K562 (cell line): Measurements from ENCODE around the gene CPN2. TPM values are rescaled to one million over a fixed set of nuclear protein-coding genes. Genes with fewer than 3 reads are reported as not detected.

Source experiments
- ATAC-seq: fragments of 200-7000 bp; cut with Tn5 transposase; 3 replicates; pipeline ENCODE4 v1.9.1; 2020; ENCODE audit warnings: moderate library complexity
- BruUV-seq: library from RNA; stranded (reverse); fragments of 400-500 nt; replicated peaks from 2 replicates; lab custom pipeline; 2021; lab: Mats Ljungman, UMichigan
- CTCF ChIA-PET: fragments of 300-600 bp; formaldehyde crosslinking; extraction: SDS; loops from one replicate; lab custom pipeline; 2021; ENCODE audit warnings: low intra/inter-chr PET ratio; lab: Yijun Ruan, JAX
- POLR2A ChIA-PET: fragments of 300-600, 350-650 bp; sonication (Branson Sonifier 250); formaldehyde crosslinking; extraction: SDS; loops from one replicate; lab custom pipeline; 2021; ENCODE audit warnings: antibody characterized with exemption, inconsistent platforms; lab: Yijun Ruan, JAX
- DNase-seq, 4 experiments: peaks; one replicate each; pipeline versions ENCODE4 v3.0.0 to v3.0.0-alpha.2; 2011 to 2018; ENCODE audit warnings: low spot score in 3 of 4, mixed read lengths in 3 of 4; ENCODE audit errors: extremely low read depth in 1 of 4
- FAIRE-seq: peaks from 2 replicates; lab custom pipeline; 2011; peaks lifted over from hg19 to GRCh38; lab: Jason Lieb, UNC
- H2AFZ ChIP-seq: 2 replicates; pipeline ENCODE4 v1.6.0; 2011; ENCODE audit warnings: low read depth, low read length, control low read depth, inconsistent platforms
- H3K27ac ChIP-seq: fragments of 200-600 bp; 3 replicates; pipeline ENCODE4 v1.8.0; 2011; ENCODE audit warnings: low read depth, mild to moderate bottlenecking, control low read depth, inconsistent platforms, low read length, moderate library complexity, mixed read lengths; ENCODE audit errors: extremely low read depth
- H3K27me3 ChIP-seq, 2 experiments: fragments of 300-600 bp in 1 of 2; 2 replicates in 1 of 2; 3 replicates in 1 of 2; pipeline versions ENCODE4 v1.6.0 to v1.8.0; 2011; ENCODE audit warnings: inconsistent platforms in 2 of 2, low read length in 2 of 2, mild to moderate bottlenecking in 1 of 2, mixed read lengths in 1 of 2, moderate library complexity in 1 of 2; ENCODE audit not compliant: control insufficient read depth in 2 of 2, insufficient read depth in 2 of 2
- H3K36me3 ChIP-seq: fragments of 300-600 bp; 3 replicates; pipeline ENCODE4 v1.8.0; 2011; ENCODE audit warnings: mild to moderate bottlenecking, low read length, inconsistent platforms; ENCODE audit not compliant: control insufficient read depth, insufficient read depth
- H3K4me1 ChIP-seq, 2 experiments: fragments of 200-600 bp in 1 of 2; replicated peaks in 1 of 2; 2 replicates in 1 of 2; 3 replicates in 1 of 2; pipeline versions ENCODE4 v1.5.1 to v1.8.0; 2011; ENCODE audit warnings: inconsistent platforms in 2 of 2, low read length in 2 of 2, mild to moderate bottlenecking in 1 of 2, mixed read lengths in 1 of 2, moderate library complexity in 1 of 2; ENCODE audit not compliant: control insufficient read depth in 2 of 2, insufficient read depth in 2 of 2
- H3K4me2 ChIP-seq: 2 replicates; pipeline ENCODE4 v1.6.1; 2011; ENCODE audit warnings: low read length, control low read depth, inconsistent platforms, mixed read lengths; ENCODE audit not compliant: insufficient read depth
- H3K4me3 ChIP-seq: fragments of 200-600 bp; sonication (generic), shearing (Covaris generic); 2 replicates; pipeline ENCODE4 v1.5.1; 2016; ENCODE audit warnings: control low read depth, inconsistent platforms
- H3K79me2 ChIP-seq: fragments of 200-600 bp; 3 replicates; pipeline ENCODE4 v1.8.0; 2011; ENCODE audit warnings: low read length, inconsistent platforms; ENCODE audit not compliant: control insufficient read depth, insufficient read depth
- H3K9ac ChIP-seq, 2 experiments: 2 replicates each; pipeline versions ENCODE4 v1.6.0 to v1.6.1; 2011; ENCODE audit warnings: low read depth in 2 of 2, low read length in 2 of 2, control low read depth in 1 of 2, inconsistent platforms in 1 of 2, mild to moderate bottlenecking in 1 of 2, mixed read lengths in 1 of 2; ENCODE audit not compliant: insufficient read depth in 1 of 2
- H3K9me1 ChIP-seq: one replicate; pipeline ENCODE4 v1.6.0; 2011; ENCODE audit warnings: inconsistent platforms, mild to moderate bottlenecking, low read length, moderate library complexity; ENCODE audit not compliant: control insufficient read depth, insufficient read depth
- H3K9me3 ChIP-seq: replicated peaks from 2 replicates; pipeline ENCODE4 v1.5.1; 2011; ENCODE audit warnings: low read depth, low read length, inconsistent platforms; ENCODE audit not compliant: control insufficient read depth, insufficient read depth
- H4K20me1 ChIP-seq: replicated peaks from 2 replicates; pipeline ENCODE4 v1.6.1; 2011; ENCODE audit warnings: low read length, inconsistent platforms, mixed read lengths; ENCODE audit not compliant: control insufficient read depth, insufficient read depth
- E2F3 ChIP-seq: fragments of 250-450 bp; sonication (Bioruptor Pico); IDR thresholded peaks from 2 replicates; pipeline ENCODE4 v1.4.0; 2020; ENCODE audit warnings: mild to moderate bottlenecking
- HDAC2 ChIP-seq: fragments of 450-650 bp; IDR thresholded peaks from 2 replicates; pipeline ENCODE4 v1.6.1; 2016; ENCODE audit warnings: mild to moderate bottlenecking
- MED1 ChIP-seq: sonication (generic); formaldehyde crosslinking; IDR thresholded peaks from 2 replicates; pipeline ENCODE4 v1.8.1; 2023; ENCODE audit warnings: missing genetic modification reagents, borderline replicate concordance
- NCOA2 ChIP-seq, 2 experiments: fragments of 450-650 bp; IDR thresholded peaks; 2 replicates each; pipeline ENCODE4 v1.6.1; 2018; ENCODE audit warnings: mild to moderate bottlenecking in 2 of 2, moderate library complexity in 1 of 2; ENCODE audit not compliant: partially characterized antibody in 2 of 2
- NCOA4 ChIP-seq: fragments of 450-650 bp; IDR thresholded peaks from 2 replicates; pipeline ENCODE4 v1.6.1; 2018; ENCODE audit warnings: mild to moderate bottlenecking; ENCODE audit not compliant: partially characterized antibody
- PCBP2 ChIP-seq: fragments of 200-400 bp; formaldehyde crosslinking; IDR thresholded peaks from 2 replicates; pipeline ENCODE4 v1.6.1; 2018; ENCODE audit warnings: low read length, low read depth, mild to moderate bottlenecking, moderate library complexity; ENCODE audit not compliant: poor library complexity, severe bottlenecking
- POLR2AphosphoS5 ChIP-seq: IDR thresholded peaks from 2 replicates; pipeline ENCODE4 v1.6.1; 2011; ENCODE audit warnings: mild to moderate bottlenecking, low read depth, low read length, moderate library complexity; ENCODE audit not compliant: control insufficient read depth, insufficient read depth
- TRIM28 ChIP-seq: fragments of 450-650 bp; IDR thresholded peaks from 2 replicates; pipeline ENCODE4 v1.6.1; 2017
- ZFP30 ChIP-seq: fragments of 250-450 bp; sonication (Bioruptor Pico); IDR thresholded peaks from 2 replicates; pipeline ENCODE4 v1.8.0; 2022; ENCODE audit warnings: moderate library complexity, mild to moderate bottlenecking, inconsistent platforms, borderline replicate concordance
- ZNF12 ChIP-seq: sonication (generic); formaldehyde crosslinking; IDR thresholded peaks from 2 replicates; pipeline ENCODE4 v1.4.0; 2020; ENCODE audit warnings: mild to moderate bottlenecking, missing genetic modification reagents
- ZNF354B ChIP-seq: fragments of 250-450 bp; sonication (Bioruptor Pico); IDR thresholded peaks from 2 replicates; pipeline ENCODE4 v1.4.0; 2020
- WGBS: fragments of 100-300 bp; shearing (Covaris generic); methylation state at CpG from one replicate; pipeline ENCODE4 v1.1.6; 2016; ENCODE audit warnings: low coverage, mixed read lengths; ENCODE audit not compliant: insufficient coverage; ENCODE audit errors: missing lambda C conversion rate; 5-methylcytosine and 5-hydroxymethylcytosine counted together
- in situ Hi-C: fragments of 300-500 bp; cut with MboI; formaldehyde crosslinking; loops from 4 replicates; pipeline ENCODE4 v1.15.0; 2018; ENCODE audit warnings: inconsistent platforms, mixed read lengths
- intact Hi-C: fragments of 100-400 bp; cut with micrococcal nuclease; formaldehyde crosslinking; loops from 2 replicates; pipeline ENCODE4 v1.14.2; 2022
- polyA plus RNA-seq, 8 experiments: library from polyadenylated mRNA; depleted of rRNA in 4 of 8; stranded (reverse) in 5 of 8; unstranded in 3 of 8; fragments of >200 nt; fragmentation: Nextera tagmentation in 2 of 8; fragmentation: Illumina TruSeq in 1 of 8; extraction: Ambion mirVana in 2 of 8; extraction: Trizol in 1 of 8; gene quantifications; 2 replicates each; pipeline versions ENCODE4 v1.2.1 to v1.2.3, GENCODE V29; 2011 to 2014; ENCODE audit warnings: inconsistent platforms in 1 of 8, missing spikeins in 1 of 8
- total RNA-seq, 7 experiments: library from RNA; depleted of rRNA in 6 of 7; stranded (reverse); fragments of >200 nt in 6 of 7; fragmentation: Illumina TruSeq in 2 of 7; extraction: Trizol in 2 of 7; gene quantifications; 2 replicates each; pipeline versions ENCODE4 v1.2.1 to v1.2.3, GENCODE V29; 2011 to 2021; ENCODE audit warnings: low replicate concordance in 1 of 7
- TF ChIP-seq, protein P1 (sequence below): fragments of 450-650 bp; formaldehyde crosslinking; IDR thresholded peaks from 2 replicates; pipeline ENCODE4 v1.4.0; 2022; ENCODE audit warnings: missing genetic modification characterization
- TF ChIP-seq, protein P2 (sequence below): fragments of 450-650 bp; formaldehyde crosslinking; IDR thresholded peaks from 2 replicates; pipeline ENCODE4 v1.4.0; 2022; ENCODE audit warnings: mild to moderate bottlenecking, moderate library complexity
- TF ChIP-seq, protein P3 (sequence below): fragments of 150-350 bp; conservative IDR thresholded peaks from 2 replicates; pipeline ENCODE4 v1.6.1; 2014; ENCODE audit warnings: low read length
- TF ChIP-seq, protein P4 (sequence below): sonication (generic); formaldehyde crosslinking; IDR thresholded peaks from 2 replicates; pipeline ENCODE4 v1.8.1; 2022; ENCODE audit warnings: missing genetic modification reagents
- TF ChIP-seq, protein P5 (sequence below): IDR thresholded peaks from 2 replicates; pipeline ENCODE4 v1.6.1; 2012; ENCODE audit warnings: low read depth, low read length, improper control_type of control experiment, borderline replicate concordance

Gene CPN2
- total and polyA plus RNA-seq, 9 of the 15 experiments (the other 6 are each of a cell fraction or from before 2014, with no cell fraction given), result not detected

DNA sequence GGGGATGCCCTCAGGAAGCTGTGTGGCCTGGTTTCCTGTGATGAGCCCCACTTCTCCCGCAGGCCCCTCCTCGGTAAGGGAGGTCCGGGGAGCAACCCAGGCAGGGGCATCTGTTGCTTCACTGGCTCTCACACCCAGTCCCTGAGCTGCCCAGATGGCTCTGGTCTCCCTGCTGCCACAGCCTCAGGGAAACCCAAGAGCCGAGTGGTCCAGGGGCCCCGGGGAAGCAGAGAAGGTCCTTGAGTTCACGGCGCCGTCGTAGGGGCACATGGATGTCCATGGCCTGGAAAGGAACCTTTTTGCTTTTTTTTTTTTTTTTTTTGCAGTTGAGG lies 31.7 kb upstream of the CPN2 start:
- Histone ChIP-seq H3K36me3 (no peaks in the 10 kb centered on the region), H2AFZ (no peak overlapping the region), H3K79me2 (no peaks in the 10 kb centered on the region), H4K20me1 (no peaks in the 10 kb centered on the region; the same call in 1 of the 2 replicates), H3K4me1 (peaks cover 0 to 5% of the 10 kb centered on the region in 2 experiments; a peak in 2 of 5 replicates), H3K9me1 (no peaks in the 10 kb centered on the region), H3K27me3 (peaks cover 57 to 87% of the 10 kb centered on the region in 2 experiments), H3K27ac (no peak overlapping the region), H3K4me2 (no peak overlapping the region), H3K9ac (no peak overlapping the region), H3K4me3 (no peak overlapping the region), H3K9me3 (no peaks in the 10 kb centered on the region)
- no peak for DNase-seq
- ChIA-PET CTCF (no interaction called here), POLR2A (interaction anchor here (0.6 to 1.2 kb wide), 3 partner anchors 8 to 973 kb away, joined by 3 read pairs; no protein-coding TSS in a partner anchor)
- FAIRE-seq, result no peak
- BruUV-seq, result no TSS peak
- in situ Hi-C loops (no loop called here), intact Hi-C loops (no loop called here)
- WGBS, result 0% methylated on average over 5 of the region's 9 CpGs
- ATAC-seq, result no peak
- no peak for TF ChIP-seq PCBP2
- TF ChIP-seq, protein P1, sequence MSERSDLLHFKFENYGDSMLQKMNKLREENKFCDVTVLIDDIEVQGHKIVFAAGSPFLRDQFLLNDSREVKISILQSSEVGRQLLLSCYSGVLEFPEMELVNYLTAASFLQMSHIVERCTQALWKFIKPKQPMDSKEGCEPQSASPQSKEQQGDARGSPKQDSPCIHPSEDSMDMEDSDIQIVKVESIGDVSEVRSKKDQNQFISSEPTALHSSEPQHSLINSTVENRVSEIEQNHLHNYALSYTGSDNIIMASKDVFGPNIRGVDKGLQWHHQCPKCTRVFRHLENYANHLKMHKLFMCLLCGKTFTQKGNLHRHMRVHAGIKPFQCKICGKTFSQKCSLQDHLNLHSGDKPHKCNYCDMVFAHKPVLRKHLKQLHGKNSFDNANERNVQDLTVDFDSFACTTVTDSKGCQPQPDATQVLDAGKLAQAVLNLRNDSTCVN (CRISPR knock-in tag), result no peak
- no peak for TF ChIP-seq MED1
- no peak for TF ChIP-seq E2F3 (CRISPR knock-in tag)
- TF ChIP-seq, protein P2, sequence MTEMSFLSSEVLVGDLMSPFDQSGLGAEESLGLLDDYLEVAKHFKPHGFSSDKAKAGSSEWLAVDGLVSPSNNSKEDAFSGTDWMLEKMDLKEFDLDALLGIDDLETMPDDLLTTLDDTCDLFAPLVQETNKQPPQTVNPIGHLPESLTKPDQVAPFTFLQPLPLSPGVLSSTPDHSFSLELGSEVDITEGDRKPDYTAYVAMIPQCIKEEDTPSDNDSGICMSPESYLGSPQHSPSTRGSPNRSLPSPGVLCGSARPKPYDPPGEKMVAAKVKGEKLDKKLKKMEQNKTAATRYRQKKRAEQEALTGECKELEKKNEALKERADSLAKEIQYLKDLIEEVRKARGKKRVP (CRISPR knock-in tag), result no peak
- TF ChIP-seq TRIM28, result no peak
- TF ChIP-seq NCOA4, result no peak
- TF ChIP-seq, protein P3, sequence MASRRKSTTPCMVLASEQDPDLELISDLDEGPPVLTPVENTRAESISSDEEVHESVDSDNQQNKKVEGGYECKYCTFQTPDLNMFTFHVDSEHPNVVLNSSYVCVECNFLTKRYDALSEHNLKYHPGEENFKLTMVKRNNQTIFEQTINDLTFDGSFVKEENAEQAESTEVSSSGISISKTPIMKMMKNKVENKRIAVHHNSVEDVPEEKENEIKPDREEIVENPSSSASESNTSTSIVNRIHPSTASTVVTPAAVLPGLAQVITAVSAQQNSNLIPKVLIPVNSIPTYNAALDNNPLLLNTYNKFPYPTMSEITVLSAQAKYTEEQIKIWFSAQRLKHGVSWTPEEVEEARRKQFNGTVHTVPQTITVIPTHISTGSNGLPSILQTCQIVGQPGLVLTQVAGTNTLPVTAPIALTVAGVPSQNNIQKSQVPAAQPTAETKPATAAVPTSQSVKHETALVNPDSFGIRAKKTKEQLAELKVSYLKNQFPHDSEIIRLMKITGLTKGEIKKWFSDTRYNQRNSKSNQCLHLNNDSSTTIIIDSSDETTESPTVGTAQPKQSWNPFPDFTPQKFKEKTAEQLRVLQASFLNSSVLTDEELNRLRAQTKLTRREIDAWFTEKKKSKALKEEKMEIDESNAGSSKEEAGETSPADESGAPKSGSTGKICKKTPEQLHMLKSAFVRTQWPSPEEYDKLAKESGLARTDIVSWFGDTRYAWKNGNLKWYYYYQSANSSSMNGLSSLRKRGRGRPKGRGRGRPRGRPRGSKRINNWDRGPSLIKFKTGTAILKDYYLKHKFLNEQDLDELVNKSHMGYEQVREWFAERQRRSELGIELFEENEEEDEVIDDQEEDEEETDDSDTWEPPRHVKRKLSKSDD, result no peak
- no peak for TF ChIP-seq HDAC2
- TF ChIP-seq ZNF354B, result no peak
- TF ChIP-seq, protein P4, sequence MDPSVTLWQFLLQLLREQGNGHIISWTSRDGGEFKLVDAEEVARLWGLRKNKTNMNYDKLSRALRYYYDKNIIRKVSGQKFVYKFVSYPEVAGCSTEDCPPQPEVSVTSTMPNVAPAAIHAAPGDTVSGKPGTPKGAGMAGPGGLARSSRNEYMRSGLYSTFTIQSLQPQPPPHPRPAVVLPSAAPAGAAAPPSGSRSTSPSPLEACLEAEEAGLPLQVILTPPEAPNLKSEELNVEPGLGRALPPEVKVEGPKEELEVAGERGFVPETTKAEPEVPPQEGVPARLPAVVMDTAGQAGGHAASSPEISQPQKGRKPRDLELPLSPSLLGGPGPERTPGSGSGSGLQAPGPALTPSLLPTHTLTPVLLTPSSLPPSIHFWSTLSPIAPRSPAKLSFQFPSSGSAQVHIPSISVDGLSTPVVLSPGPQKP (CRISPR knock-in tag), result no peak
- no peak for TF ChIP-seq POLR2AphosphoS5
- no peak for TF ChIP-seq ZNF12 (CRISPR knock-in tag)
- TF ChIP-seq NCOA2 (IDR thresholded peaks at IDR 0.05; ENCODE audit: partially characterized antibody in 2 of 2), result no peak
- TF ChIP-seq, protein P5, sequence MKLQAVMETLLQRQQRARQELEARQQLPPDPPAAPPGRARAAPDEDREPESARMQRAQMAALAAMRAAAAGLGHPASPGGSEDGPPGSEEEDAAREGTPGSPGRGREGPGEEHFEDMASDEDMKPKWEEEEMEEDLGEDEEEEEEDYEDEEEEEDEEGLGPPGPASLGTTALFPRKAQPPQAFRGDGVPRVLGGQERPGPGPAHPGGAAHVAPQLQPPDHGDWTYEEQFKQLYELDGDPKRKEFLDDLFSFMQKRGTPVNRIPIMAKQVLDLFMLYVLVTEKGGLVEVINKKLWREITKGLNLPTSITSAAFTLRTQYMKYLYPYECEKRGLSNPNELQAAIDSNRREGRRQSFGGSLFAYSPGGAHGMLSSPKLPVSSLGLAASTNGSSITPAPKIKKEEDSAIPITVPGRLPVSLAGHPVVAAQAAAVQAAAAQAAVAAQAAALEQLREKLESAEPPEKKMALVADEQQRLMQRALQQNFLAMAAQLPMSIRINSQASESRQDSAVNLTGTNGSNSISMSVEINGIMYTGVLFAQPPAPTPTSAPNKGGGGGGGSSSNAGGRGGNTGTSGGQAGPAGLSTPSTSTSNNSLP, result no peak
- no peak for TF ChIP-seq ZFP30 (CRISPR knock-in tag)
